ENCODE measurements around the gene WDR86.
A peak's percentile ranks its signal among the peaks of the same experiment; 100 is the strongest.

WDR86 gene

GRCh38 chr7:151381348-151382078, 28.3 kb downstream of the WDR86 start:
- Histone ChIP-seq H3K9me2 (replicated peaks; ENCODE audit: insufficient read depth, low read length) (no peaks in the 10 kb centered on the region), H3K79me2 (ENCODE audit: low read length) (no peaks in the 10 kb centered on the region), H3K27me3 (replicated peaks; ENCODE audit: insufficient read depth, low read length) (peaks cover 63% of the 10 kb centered on the region), H3K36me3 (replicated peaks; ENCODE audit: insufficient read depth, low read length) (no peaks in the 10 kb centered on the region), H2AFZ (ENCODE audit: low read length) (peak overlapping the region; percentile 22; the same call in 1 of the 2 replicates), H3F3A (ENCODE audit: insufficient read depth, low read length) (no peaks in the 10 kb centered on the region), H3K4me1 (ENCODE audit: low read length) (peaks cover 5% of the 10 kb centered on the region), H3K9ac (ENCODE audit: low read length) (no peak overlapping the region), H4K20me1 (ENCODE audit: insufficient read depth, low read length) (no peaks in the 10 kb centered on the region), H3K4me2 (ENCODE audit: low read depth, low read length) (peak overlapping the region; percentile 15; the same call in 1 of the 2 replicates), H3K9me3 (replicated peaks; ENCODE audit: insufficient read depth, low read length) (no peaks in the 10 kb centered on the region), H3K4me3 (ENCODE audit: low read length) (no peak overlapping the region), H3K27ac (ENCODE audit: low read length) (no peak overlapping the region)
- no peak for DNase-seq
- TF ChIP-seq EZH2 (optimal IDR thresholded peaks at IDR 0.05; ENCODE audit: low read depth, low read length) (no peak), EZH2phosphoT487 (IDR thresholded peaks at IDR 0.05; ENCODE audit: low read length) (no peak), CTCF (IDR thresholded peaks at IDR 0.05; ENCODE audit: low read length) (no peak)

GRCh38 chr7:151381098-151381347, 28.8 kb downstream of the WDR86 start:
- Histone ChIP-seq H3K4me2 (ENCODE audit: low read depth, low read length) (peak overlapping the region; percentile 15; the same call in 1 of the 2 replicates), H3K27ac (ENCODE audit: low read length) (no peak overlapping the region), H3K4me3 (ENCODE audit: low read length) (no peak overlapping the region), H3K9me2 (replicated peaks; ENCODE audit: insufficient read depth, low read length) (no peaks in the 10 kb centered on the region), H3K36me3 (replicated peaks; ENCODE audit: insufficient read depth, low read length) (no peaks in the 10 kb centered on the region), H3K79me2 (ENCODE audit: low read length) (no peaks in the 10 kb centered on the region), H3K4me1 (ENCODE audit: low read length) (0 out of 2 replicates have a peak, but pooled peaks cover under 1% of the 10 kb centered on the region), H2AFZ (ENCODE audit: low read length) (peak overlapping the region; percentile 22; the same call in 1 of the 2 replicates), H4K20me1 (ENCODE audit: insufficient read depth, low read length) (no peaks in the 10 kb centered on the region), H3K27me3 (replicated peaks; ENCODE audit: insufficient read depth, low read length) (peaks cover 58% of the 10 kb centered on the region), H3F3A (ENCODE audit: insufficient read depth, low read length) (no peaks in the 10 kb centered on the region), H3K9ac (ENCODE audit: low read length) (no peak overlapping the region), H3K9me3 (replicated peaks; ENCODE audit: insufficient read depth, low read length) (no peaks in the 10 kb centered on the region)
- TF ChIP-seq CTCF (IDR thresholded peaks at IDR 0.05; ENCODE audit: low read length) (no peak), EZH2phosphoT487 (IDR thresholded peaks at IDR 0.05; ENCODE audit: low read length) (no peak)
- DNase-seq = no peak

GRCh38 chr7:151380199-151381097, 29.4 kb downstream of the WDR86 start:
- H3K4me1 ChIP-seq (ENCODE audit: low read length) = no peaks in the 10 kb centered on the region

More at GRCh38 chr7:151380199-151381097, 29.4 kb downstream of the WDR86 start:
- Histone ChIP-seq H3K36me3 (replicated peaks; ENCODE audit: insufficient read depth, low read length) (no peaks in the 10 kb centered on the region), H3K79me2 (ENCODE audit: low read length) (no peaks in the 10 kb centered on the region), H3K27me3 (replicated peaks; ENCODE audit: insufficient read depth, low read length) (peaks cover 53% of the 10 kb centered on the region), H4K20me1 (ENCODE audit: insufficient read depth, low read length) (no peaks in the 10 kb centered on the region), H3F3A (ENCODE audit: insufficient read depth, low read length) (no peaks in the 10 kb centered on the region), H3K4me2 (ENCODE audit: low read depth, low read length) (peak overlapping the region; percentile 15; the same call in 1 of the 2 replicates), H3K4me3 (ENCODE audit: low read length) (no peak overlapping the region), H3K9me2 (replicated peaks; ENCODE audit: insufficient read depth, low read length) (no peaks in the 10 kb centered on the region), H3K9ac (ENCODE audit: low read length) (no peak overlapping the region), H3K9me3 (replicated peaks; ENCODE audit: insufficient read depth, low read length) (no peaks in the 10 kb centered on the region), H2AFZ (ENCODE audit: low read length) (no peak overlapping the region), H3K27ac (ENCODE audit: low read length) (no peak overlapping the region)
- no peak for DNase-seq
- TF ChIP-seq EZH2phosphoT487 (IDR thresholded peaks at IDR 0.05; ENCODE audit: low read length) = no peak
- no peak for TF ChIP-seq EZH2 (optimal IDR thresholded peaks at IDR 0.05; ENCODE audit: low read depth, low read length)
- no peak for TF ChIP-seq CTCF (IDR thresholded peaks at IDR 0.05; ENCODE audit: low read length)

Measured in MM.1S (cell line).